HCT116 (cell line): ENCODE measurements around the gene HOMER1.

Experiments
- EGR1 ChIP-seq: IDR thresholded peaks from 2 replicates; pipeline ENCODE4 v1.6.1; 2012; ENCODE audit warnings: low read depth
- EZH2 ChIP-seq: fragments of 200-600 bp; sonication (generic); IDR thresholded peaks from 2 replicates; pipeline ENCODE4 v1.6.1; 2017; ENCODE audit warnings: antibody characterized with exemption, mixed run types
- EZH2phosphoT487 ChIP-seq: fragments of 200-600 bp; IDR thresholded peaks from 2 replicates; pipeline ENCODE4 v1.6.1; 2018; ENCODE audit warnings: antibody characterized with exemption, borderline replicate concordance
- POLR2A ChIP-seq: IDR thresholded peaks from 2 replicates; pipeline ENCODE4 v1.7.0; 2011; ENCODE audit warnings: borderline replicate concordance; ENCODE audit not compliant: insufficient read depth, insufficient read length; ENCODE audit errors: extremely low read depth
- POLR2AphosphoS5 ChIP-seq: IDR thresholded peaks from 2 replicates; pipeline ENCODE4 v1.6.1; 2011; ENCODE audit warnings: mild to moderate bottlenecking, low read depth, low read length, moderate library complexity
- SRF ChIP-seq: IDR thresholded peaks from 2 replicates; pipeline ENCODE4 v1.6.1; 2012; ENCODE audit warnings: low read depth
- TCF7L2 ChIP-seq: IDR thresholded peaks from 2 replicates; pipeline ENCODE4 v1.7.0; 2011; ENCODE audit warnings: borderline replicate concordance, inconsistent platforms; ENCODE audit not compliant: insufficient read depth, insufficient read length; ENCODE audit errors: extremely low read depth
- YY1 ChIP-seq: IDR thresholded peaks from 2 replicates; pipeline ENCODE4 v1.6.1; 2011; ENCODE audit warnings: low read length, low read depth, moderate library complexity, mild to moderate bottlenecking; ENCODE audit not compliant: insufficient replicate concordance; ENCODE audit errors: extremely low read depth
- ZNF274 ChIP-seq: fragments of 200-500 bp; sonication (Bioruptor generic); IDR thresholded peaks from 2 replicates; pipeline ENCODE4 v1.6.1; 2014; ENCODE audit warnings: mild to moderate bottlenecking, low read depth, low read length, inconsistent platforms
- TF ChIP-seq, protein P1 (sequence below), 3 experiments: fragments of 200-600 bp in 1 of 3; sonication (generic) in 1 of 3; IDR thresholded peaks in 2 of 3; conservative IDR thresholded peaks in 1 of 3; 2 replicates each; pipeline ENCODE4 v1.5.1; 2012 to 2017; ENCODE audit warnings: low read depth in 2 of 3, low read length in 2 of 3, antibody characterized with exemption in 1 of 3, borderline replicate concordance in 1 of 3, control low read depth in 1 of 3, mild to moderate bottlenecking in 1 of 3, mixed read lengths in 1 of 3, mixed run types in 1 of 3, moderate library complexity in 1 of 3; ENCODE audit not compliant: insufficient read depth in 1 of 3
- TF ChIP-seq, protein P2 (sequence below): IDR thresholded peaks from 2 replicates; pipeline ENCODE4 v1.6.1; 2012
- TF ChIP-seq, protein P3 (sequence below): IDR thresholded peaks from 2 replicates; pipeline ENCODE4 v1.6.1; 2012
- TF ChIP-seq, protein P4 (sequence below): IDR thresholded peaks from 2 replicates; pipeline ENCODE4 v1.6.1; 2012; ENCODE audit warnings: low read depth

DNA sequence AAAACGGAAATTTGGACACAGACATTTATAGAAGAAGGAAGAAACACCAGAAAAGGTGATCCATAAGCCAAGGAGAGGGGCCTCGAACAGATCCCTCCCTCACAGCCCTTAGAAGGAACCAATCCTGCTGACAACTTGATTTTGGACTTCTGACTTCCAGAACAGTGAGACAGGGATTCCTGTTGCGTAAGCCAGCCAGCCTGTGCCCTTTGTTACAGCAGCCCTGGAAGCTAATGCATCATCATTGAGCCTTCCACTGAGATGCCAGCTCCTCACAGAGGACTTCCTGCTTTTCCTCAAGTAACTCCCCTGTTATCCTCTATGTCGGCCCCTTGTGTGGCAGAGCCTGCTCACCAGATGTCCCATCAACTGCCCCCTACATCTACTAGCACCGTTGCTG lies 183.9 kb downstream of the HOMER1 start:
- TF ChIP-seq POLR2A = no peak
- TF ChIP-seq, protein P1, sequence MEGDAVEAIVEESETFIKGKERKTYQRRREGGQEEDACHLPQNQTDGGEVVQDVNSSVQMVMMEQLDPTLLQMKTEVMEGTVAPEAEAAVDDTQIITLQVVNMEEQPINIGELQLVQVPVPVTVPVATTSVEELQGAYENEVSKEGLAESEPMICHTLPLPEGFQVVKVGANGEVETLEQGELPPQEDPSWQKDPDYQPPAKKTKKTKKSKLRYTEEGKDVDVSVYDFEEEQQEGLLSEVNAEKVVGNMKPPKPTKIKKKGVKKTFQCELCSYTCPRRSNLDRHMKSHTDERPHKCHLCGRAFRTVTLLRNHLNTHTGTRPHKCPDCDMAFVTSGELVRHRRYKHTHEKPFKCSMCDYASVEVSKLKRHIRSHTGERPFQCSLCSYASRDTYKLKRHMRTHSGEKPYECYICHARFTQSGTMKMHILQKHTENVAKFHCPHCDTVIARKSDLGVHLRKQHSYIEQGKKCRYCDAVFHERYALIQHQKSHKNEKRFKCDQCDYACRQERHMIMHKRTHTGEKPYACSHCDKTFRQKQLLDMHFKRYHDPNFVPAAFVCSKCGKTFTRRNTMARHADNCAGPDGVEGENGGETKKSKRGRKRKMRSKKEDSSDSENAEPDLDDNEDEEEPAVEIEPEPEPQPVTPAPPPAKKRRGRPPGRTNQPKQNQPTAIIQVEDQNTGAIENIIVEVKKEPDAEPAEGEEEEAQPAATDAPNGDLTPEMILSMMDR (IDR thresholded peaks at IDR 0.05 in 2 of 3, conservative IDR thresholded peaks at IDR 0.05 in 1 of 3; ENCODE audit: borderline replicate concordance in 1 of 3, insufficient read depth in 1 of 3, low read depth in 2 of 3, low read length in 2 of 3) = no peak
- no peak for TF ChIP-seq SRF
- TF ChIP-seq, protein P2, sequence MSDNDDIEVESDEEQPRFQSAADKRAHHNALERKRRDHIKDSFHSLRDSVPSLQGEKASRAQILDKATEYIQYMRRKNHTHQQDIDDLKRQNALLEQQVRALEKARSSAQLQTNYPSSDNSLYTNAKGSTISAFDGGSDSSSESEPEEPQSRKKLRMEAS = no peak
- no peak for TF ChIP-seq ZNF274
- TF ChIP-seq, protein P3, sequence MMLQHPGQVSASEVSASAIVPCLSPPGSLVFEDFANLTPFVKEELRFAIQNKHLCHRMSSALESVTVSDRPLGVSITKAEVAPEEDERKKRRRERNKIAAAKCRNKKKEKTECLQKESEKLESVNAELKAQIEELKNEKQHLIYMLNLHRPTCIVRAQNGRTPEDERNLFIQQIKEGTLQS = no peak
- TF ChIP-seq YY1 = no peak
- TF ChIP-seq POLR2AphosphoS5 = no peak
- TF ChIP-seq EZH2 = no peak
- TF ChIP-seq EZH2phosphoT487 = no peak
- TF ChIP-seq TCF7L2 = no peak
- TF ChIP-seq, protein P4, sequence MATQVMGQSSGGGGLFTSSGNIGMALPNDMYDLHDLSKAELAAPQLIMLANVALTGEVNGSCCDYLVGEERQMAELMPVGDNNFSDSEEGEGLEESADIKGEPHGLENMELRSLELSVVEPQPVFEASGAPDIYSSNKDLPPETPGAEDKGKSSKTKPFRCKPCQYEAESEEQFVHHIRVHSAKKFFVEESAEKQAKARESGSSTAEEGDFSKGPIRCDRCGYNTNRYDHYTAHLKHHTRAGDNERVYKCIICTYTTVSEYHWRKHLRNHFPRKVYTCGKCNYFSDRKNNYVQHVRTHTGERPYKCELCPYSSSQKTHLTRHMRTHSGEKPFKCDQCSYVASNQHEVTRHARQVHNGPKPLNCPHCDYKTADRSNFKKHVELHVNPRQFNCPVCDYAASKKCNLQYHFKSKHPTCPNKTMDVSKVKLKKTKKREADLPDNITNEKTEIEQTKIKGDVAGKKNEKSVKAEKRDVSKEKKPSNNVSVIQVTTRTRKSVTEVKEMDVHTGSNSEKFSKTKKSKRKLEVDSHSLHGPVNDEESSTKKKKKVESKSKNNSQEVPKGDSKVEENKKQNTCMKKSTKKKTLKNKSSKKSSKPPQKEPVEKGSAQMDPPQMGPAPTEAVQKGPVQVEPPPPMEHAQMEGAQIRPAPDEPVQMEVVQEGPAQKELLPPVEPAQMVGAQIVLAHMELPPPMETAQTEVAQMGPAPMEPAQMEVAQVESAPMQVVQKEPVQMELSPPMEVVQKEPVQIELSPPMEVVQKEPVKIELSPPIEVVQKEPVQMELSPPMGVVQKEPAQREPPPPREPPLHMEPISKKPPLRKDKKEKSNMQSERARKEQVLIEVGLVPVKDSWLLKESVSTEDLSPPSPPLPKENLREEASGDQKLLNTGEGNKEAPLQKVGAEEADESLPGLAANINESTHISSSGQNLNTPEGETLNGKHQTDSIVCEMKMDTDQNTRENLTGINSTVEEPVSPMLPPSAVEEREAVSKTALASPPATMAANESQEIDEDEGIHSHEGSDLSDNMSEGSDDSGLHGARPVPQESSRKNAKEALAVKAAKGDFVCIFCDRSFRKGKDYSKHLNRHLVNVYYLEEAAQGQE = no peak
- no peak for TF ChIP-seq EGR1
